BLaER1 treated with 17β-estradiol and CSF1 and Interleukin-3, amounts not matched to agents 10 nM and 100 nM (cell line): ENCODE data around the gene LTBP1.
A peak's percentile ranks its signal among the peaks of the same experiment; 100 is the strongest.

Experiments
- H3K27ac ChIP-seq, 11 experiments: shearing (Covaris generic); formaldehyde crosslinking; 2 replicates each; pipeline ENCODE4 v1.8.1; 2022
- H3K27me3 ChIP-seq, 11 experiments: shearing (Covaris generic); formaldehyde crosslinking; 2 replicates each; pipeline ENCODE4 v1.8.1; 2022
- H3K36me3 ChIP-seq, 11 experiments: shearing (Covaris generic); formaldehyde crosslinking; 2 replicates each; pipeline ENCODE4 v1.8.1; 2022
- H3K4me1 ChIP-seq, 10 experiments: shearing (Covaris generic); formaldehyde crosslinking; 2 replicates each; pipeline ENCODE4 v1.8.1; 2022
- H3K4me2 ChIP-seq, 11 experiments: shearing (Covaris generic); formaldehyde crosslinking; 2 replicates each; pipeline ENCODE4 v1.8.1; 2022
- H3K4me3 ChIP-seq, 10 experiments: shearing (Covaris generic); formaldehyde crosslinking; 2 replicates each; pipeline ENCODE4 v1.8.1; 2022
- H3K9ac ChIP-seq, 11 experiments: shearing (Covaris generic); formaldehyde crosslinking; 2 replicates each; pipeline ENCODE4 v1.8.1; 2022
- H3K9me3 ChIP-seq, 11 experiments: shearing (Covaris generic); formaldehyde crosslinking; replicated peaks in 1 of 11; 2 replicates each; pipeline ENCODE4 v1.8.1; 2022
- H4K20me1 ChIP-seq, 11 experiments: shearing (Covaris generic); formaldehyde crosslinking; 2 replicates each; pipeline ENCODE4 v1.8.1; 2022
- Cebpa-rat ChIP-seq, 11 experiments: shearing (Covaris generic); IDR thresholded peaks; 2 replicates each; pipeline ENCODE4 v1.8.1; 2022

The LTBP1 gene

DNA sequence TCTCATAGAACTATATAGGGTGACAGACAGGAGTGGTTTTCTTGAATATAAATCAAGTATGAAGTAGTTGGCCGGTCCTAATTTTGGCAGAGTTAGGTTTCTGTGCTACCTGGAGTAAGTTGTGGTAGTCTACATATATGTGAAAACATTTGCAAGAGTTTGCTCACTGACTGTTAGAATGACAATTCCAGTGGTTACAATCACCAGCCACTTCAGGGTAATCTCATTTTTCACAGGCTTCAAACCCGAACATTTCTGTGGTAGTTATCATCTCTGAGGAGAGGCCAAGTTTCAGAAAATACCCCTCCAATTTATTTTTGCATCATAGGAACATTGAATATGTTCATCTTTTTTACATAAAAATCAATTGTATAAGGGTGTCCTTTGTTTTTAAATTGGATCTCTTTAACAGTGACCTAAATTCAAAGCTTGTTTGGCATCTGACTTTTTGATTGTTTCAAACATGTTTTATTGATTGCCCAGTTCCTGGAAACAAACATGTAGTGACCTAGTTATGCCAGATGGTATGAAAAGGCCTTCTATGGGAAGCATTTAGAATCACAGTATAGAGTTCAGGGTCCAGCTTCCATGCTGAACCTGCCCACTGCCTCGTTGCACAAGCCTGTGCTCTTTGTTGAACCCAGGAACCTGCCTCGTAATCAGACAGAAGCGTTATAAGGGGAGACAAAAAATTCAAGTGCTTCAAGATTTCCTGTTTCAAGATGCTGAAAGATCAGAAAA, 250.6 kb downstream of the LTBP1 start:
- Histone ChIP-seq H3K4me1 (no peaks in the 10 kb centered on the region), H3K27me3 (no peaks in the 10 kb centered on the region), H4K20me1 (no peaks in the 10 kb centered on the region), H3K27ac (no peak overlapping the region), H3K4me2 (no peak overlapping the region), H3K4me3 (no peak overlapping the region), H3K9ac (no peak overlapping the region), H3K9me3 (0 out of 22 replicates have a peak, but pooled peaks cover 0 to 4% (median 0%) of the 10 kb centered on the region in 11 experiments), H3K36me3 (no peaks in the 10 kb centered on the region)
- TF ChIP-seq Cebpa-rat (IDR thresholded peaks at IDR 0.05) = no peak

DNA sequence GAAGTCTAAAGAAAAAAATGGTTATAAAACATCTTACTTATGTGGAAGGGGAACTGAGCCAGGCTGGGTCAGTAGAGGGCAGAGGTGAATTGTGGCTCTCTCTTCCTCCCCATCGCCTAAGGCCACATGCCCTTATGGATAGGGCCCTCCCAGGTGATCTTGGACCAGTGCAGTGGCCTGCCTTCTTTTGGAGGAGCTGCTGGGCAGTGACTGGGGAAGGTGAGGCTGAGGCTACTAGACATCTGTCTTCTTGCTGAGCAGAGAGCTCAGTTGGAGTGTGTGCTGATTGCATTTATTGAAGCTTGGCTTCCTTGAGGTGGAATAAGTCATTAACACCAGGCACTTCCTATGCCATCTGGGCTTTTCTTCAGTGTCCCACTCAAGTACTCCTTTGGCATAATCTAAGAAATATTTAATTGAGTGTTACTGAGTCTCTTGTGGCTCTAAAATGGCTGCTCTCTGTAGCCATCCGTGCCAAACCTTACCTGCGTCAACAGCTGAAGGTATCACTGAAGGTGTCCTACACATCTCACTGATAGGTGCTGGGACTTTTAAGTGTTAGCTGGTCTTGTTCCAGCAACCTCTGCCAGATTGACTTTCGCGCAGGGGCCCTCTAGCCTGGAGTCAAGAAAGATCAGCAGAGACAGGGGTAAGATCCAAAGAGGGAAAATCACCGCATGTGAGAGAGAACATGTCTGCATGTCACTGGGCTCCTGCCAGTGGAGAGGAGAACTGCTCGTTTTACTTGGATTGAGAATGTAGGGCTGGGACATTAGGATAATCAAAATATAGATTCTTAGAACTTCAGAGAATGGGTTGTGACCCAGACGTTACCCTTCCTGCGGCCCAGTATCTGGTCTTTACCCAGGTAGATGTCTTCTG, 256.1 kb downstream of the LTBP1 start:
- Histone ChIP-seq H4K20me1 (no peaks in the 10 kb centered on the region), H3K4me1 (no peaks in the 10 kb centered on the region), H3K4me2 (no peak overlapping the region), H3K36me3 (no peaks in the 10 kb centered on the region), H3K4me3 (no peak overlapping the region), H3K27me3 (no peaks in the 10 kb centered on the region), H3K27ac (no peak overlapping the region), H3K9ac (no peak overlapping the region), H3K9me3 (0 out of 22 replicates have a peak, but pooled peaks cover 0 to 4% (median 0%) of the 10 kb centered on the region in 11 experiments)
- no peak for TF ChIP-seq Cebpa-rat (IDR thresholded peaks at IDR 0.05)

DNA sequence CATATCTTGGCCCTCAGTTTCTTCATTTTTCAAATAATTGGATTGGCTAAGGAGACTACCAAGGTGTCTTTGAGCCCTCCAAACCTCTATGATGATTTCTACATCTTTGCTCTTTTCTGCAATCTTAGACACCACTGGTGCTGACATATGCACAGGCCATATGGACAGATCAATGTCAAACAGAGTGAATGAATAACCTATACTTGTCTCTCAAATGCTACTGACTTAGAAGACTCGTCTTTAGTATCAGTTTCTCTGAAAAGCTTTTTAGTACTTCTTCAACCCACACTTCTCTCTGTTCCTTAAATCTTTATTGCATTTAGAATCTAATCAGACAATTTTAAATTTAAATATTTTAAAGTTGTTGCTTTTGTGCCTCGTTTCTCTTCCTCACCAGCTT, 258.2 kb downstream of the LTBP1 start:
- no peak for TF ChIP-seq Cebpa-rat (IDR thresholded peaks at IDR 0.05)
- no peak overlapping the region for H3K4me3 ChIP-seq
- no peak overlapping the region for H3K27ac ChIP-seq
- no peaks in the 10 kb centered on the region for H3K36me3 ChIP-seq
- no peak overlapping the region for H3K9ac ChIP-seq
- no peaks in the 10 kb centered on the region for H3K27me3 ChIP-seq
- no peaks in the 10 kb centered on the region for H3K4me1 ChIP-seq
- H3K4me2 ChIP-seq = no peak overlapping the region
- H3K9me3 ChIP-seq = 0 out of 22 replicates have a peak, but pooled peaks cover 0 to 4% (median 0%) of the 10 kb centered on the region in 11 experiments
- no peaks in the 10 kb centered on the region for H4K20me1 ChIP-seq

DNA sequence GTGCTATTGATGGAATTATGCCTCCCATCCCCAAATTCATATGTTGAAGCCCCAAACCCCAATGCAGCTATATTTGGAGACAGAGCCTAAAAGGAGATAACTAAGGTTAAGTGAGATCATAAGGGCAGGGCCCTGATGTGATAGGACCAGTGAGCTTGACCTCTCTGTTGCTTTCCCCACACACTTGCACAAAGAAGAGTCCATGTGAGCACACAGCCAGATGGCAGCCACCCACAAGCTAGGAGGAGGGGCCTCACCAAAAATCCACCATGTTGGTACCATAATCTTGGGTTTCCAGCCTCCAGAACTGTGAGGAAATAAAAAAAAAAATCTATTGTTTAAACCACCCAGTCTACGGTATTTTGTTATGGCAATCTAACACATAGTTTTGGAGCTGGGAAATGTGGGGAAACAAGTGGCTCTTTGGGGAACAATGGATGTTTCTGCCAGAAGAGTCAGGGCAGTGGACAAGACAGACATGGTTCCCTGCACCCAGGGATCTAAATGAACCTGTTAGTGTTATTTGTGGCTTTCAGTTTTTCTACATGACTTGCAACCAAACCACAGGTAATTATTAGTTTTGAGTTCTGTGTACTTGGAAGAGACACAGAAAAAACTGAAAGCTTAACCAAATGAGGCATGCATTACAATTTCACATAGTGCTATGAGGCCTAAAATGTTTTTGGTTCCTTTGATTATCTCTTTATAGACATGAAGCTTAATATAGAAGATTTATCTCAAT, 259.1 kb downstream of the LTBP1 start:
- H3K36me3 ChIP-seq = no peaks in the 10 kb centered on the region
- no peak overlapping the region for H3K27ac ChIP-seq
- H3K4me3 ChIP-seq = no peak overlapping the region
- H4K20me1 ChIP-seq = no peaks in the 10 kb centered on the region
- no peak overlapping the region for H3K9ac ChIP-seq
- H3K9me3 ChIP-seq = no peaks in the 10 kb centered on the region
- peaks cover 0 to 6% (median 0%) of the 10 kb centered on the region in 10 experiments; a peak in 5 of 20 replicates for H3K4me1 ChIP-seq
- no peak for TF ChIP-seq Cebpa-rat (IDR thresholded peaks at IDR 0.05)
- no peaks in the 10 kb centered on the region for H3K27me3 ChIP-seq
- no peak overlapping the region for H3K4me2 ChIP-seq

DNA sequence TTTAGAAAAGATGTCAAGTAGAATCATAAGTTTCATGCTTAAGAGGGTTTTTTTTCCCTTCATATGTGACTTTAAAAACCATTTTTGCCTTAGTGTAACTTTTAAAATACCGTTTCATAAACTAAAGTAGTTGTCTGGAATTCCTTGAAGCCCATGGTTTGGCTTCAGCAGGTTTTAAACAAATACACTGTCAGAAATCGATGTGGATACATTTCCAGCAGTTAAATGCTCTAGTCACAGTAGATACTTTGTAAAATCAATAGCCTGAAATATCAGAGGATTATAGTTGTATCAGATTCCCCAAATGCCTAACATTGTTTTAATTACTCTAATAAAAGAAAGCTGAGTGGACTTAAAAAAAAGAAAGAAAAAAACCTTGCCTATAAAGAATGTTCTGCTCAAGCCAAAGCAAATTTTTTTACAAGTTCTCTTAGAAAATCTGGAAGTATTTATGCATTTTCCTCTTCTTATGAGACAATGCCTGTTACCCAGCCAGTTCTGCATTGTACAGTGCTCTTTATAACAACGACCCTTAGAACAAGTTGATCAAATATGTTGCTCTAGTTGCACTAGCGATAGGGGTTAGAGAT, 260.5 kb downstream of the LTBP1 start:
- TF ChIP-seq Cebpa-rat (IDR thresholded peaks at IDR 0.05) = no peak
- Histone ChIP-seq H3K9ac (no peak overlapping the region), H3K4me3 (no peak overlapping the region), H3K9me3 (no peaks in the 10 kb centered on the region), H3K27ac (no peak overlapping the region), H3K27me3 (no peaks in the 10 kb centered on the region), H3K4me2 (no peak overlapping the region), H3K36me3 (no peaks in the 10 kb centered on the region), H3K4me1 (peaks cover 0 to 12% (median 0%) of the 10 kb centered on the region in 10 experiments; a peak in 6 of 20 replicates), H4K20me1 (no peaks in the 10 kb centered on the region)

DNA sequence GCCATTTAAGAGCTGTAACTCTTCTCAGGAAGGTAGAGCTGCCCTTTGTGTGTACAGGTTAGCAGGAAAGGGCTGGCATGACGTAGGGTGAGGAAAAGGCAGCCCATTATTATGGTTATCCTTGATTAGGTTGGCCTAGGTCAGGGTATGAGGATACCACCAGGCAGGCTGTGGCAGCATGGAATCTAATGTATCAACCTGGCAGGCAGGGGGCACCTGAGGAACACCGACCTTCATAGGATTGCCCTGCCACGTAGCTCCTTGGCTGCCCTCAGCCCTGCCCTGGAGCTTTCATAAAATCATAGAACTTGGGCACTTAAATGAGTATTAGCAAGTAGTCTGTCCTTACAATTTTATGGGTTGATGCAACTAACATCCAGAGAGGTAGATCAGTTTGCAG, 261.6 kb downstream of the LTBP1 start:
- Histone ChIP-seq H3K9ac (no peak overlapping the region), H3K27ac (no peak overlapping the region), H3K9me3 (no peaks in the 10 kb centered on the region), H3K27me3 (no peaks in the 10 kb centered on the region), H3K4me3 (no peak overlapping the region), H3K4me1 (peaks cover 0 to 12% (median 0%) of the 10 kb centered on the region in 10 experiments; a peak in 6 of 20 replicates), H4K20me1 (no peaks in the 10 kb centered on the region), H3K4me2 (no peak overlapping the region), H3K36me3 (no peaks in the 10 kb centered on the region)
- no peak for TF ChIP-seq Cebpa-rat (IDR thresholded peaks at IDR 0.05)

DNA sequence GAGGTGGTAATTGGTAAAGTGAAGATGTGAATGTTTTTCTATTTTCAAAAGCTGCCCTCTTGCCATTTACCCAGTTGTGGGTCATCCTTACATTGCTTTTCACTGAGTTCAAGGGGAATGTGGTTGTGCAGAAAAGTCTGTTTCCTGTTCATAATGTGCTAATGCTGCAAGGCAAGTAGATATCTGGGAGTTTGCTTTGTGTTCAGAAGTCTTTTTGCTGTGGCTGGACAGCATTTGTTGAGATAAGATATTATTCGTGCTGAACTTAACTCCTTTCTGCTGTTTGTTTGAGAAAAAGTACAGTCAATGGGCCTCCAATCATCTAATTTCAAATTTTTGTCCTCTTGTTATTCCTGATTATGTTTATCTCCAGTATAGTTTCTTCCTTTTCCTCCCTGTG, 263.2 kb downstream of the LTBP1 start:
- no peak overlapping the region for H3K9ac ChIP-seq
- H3K27ac ChIP-seq = no peak overlapping the region
- H4K20me1 ChIP-seq = no peaks in the 10 kb centered on the region
- no peak for TF ChIP-seq Cebpa-rat (IDR thresholded peaks at IDR 0.05)
- H3K4me1 ChIP-seq = peaks cover 0 to 12% (median 0%) of the 10 kb centered on the region in 10 experiments; a peak in 6 of 20 replicates
- no peak overlapping the region for H3K4me3 ChIP-seq
- H3K36me3 ChIP-seq = no peaks in the 10 kb centered on the region
- no peak overlapping the region for H3K4me2 ChIP-seq
- no peaks in the 10 kb centered on the region for H3K9me3 ChIP-seq
- H3K27me3 ChIP-seq = no peaks in the 10 kb centered on the region

DNA sequence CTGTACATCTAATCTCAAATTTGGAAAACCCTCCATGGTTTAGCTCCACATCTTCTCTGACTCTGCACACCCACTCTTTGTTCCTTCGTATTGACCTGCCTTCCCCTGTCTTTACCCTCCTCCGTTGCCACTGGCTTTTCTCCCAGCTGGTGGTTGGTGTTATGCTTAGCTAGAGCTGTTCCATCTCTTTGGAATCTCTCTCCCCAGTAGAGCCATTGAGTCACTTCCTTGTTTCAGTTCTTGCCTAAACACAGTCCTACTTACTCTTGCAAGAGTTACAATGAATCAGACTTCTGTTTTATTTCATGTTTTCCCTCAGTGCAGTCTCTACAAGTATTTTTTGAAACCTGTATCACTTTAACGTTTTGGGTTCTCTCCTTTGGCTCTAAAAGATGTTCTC, 263.9 kb downstream of the LTBP1 start:
- H3K4me3 ChIP-seq = no peak overlapping the region
- H3K27ac ChIP-seq = no peak overlapping the region
- H3K4me2 ChIP-seq = peak overlapping the region in 2 of 11 experiments; percentile 29 to 39; a peak in 3 of 22 replicates
- no peak overlapping the region for H3K9ac ChIP-seq
- no peaks in the 10 kb centered on the region for H3K27me3 ChIP-seq
- H4K20me1 ChIP-seq = no peaks in the 10 kb centered on the region
- peaks cover 0 to 12% (median 0%) of the 10 kb centered on the region in 10 experiments; a peak in 6 of 20 replicates for H3K4me1 ChIP-seq
- TF ChIP-seq Cebpa-rat (IDR thresholded peaks at IDR 0.05) = no peak
- H3K36me3 ChIP-seq = no peaks in the 10 kb centered on the region
- no peaks in the 10 kb centered on the region for H3K9me3 ChIP-seq
